Lower leg skin (tissue), 3 donors: ENCODE data around the gene DAP3.

Experiments used
- CTCF ChIP-seq, 3 donors: fragments of 450-650 bp; IDR thresholded peaks; one replicate each; pipeline ENCODE4 v1.5.1; 2016; ENCODE audit warnings: antibody characterized with exemption in 3 of 3, mild to moderate bottlenecking in 3 of 3, moderate library complexity in 2 of 3
- POLR2A ChIP-seq, 2 donors: fragments of 450-650 bp; IDR thresholded peaks; one replicate each; pipeline ENCODE4 v1.6.1; 2016 to 2017; ENCODE audit warnings: antibody characterized with exemption in 2 of 2, mild to moderate bottlenecking in 1 of 2, moderate library complexity in 1 of 2

- TF ChIP-seq CTCF (IDR thresholded peaks at IDR 0.05) = no peak
- TF ChIP-seq POLR2A (IDR thresholded peaks at IDR 0.05) = no peak
Measured at GRCh38 chr1:155695608-155696007, 6.7 kb downstream of the DAP3 start.
